Gastrocnemius medialis (tissue), 4 donors: Measurements from ENCODE around the gene CCL1.

Source experiments
- CTCF ChIP-seq, 5 experiments: fragments of 450-650 bp in 3 of 5; fragments of 200-600 bp in 2 of 5; sonication (generic) in 2 of 5; IDR thresholded peaks in 4 of 5; conservative IDR thresholded peaks in 1 of 5; 1 replicate in 4 of 5; 2 replicates in 1 of 5; pipeline ENCODE4 v1.5.1; 2016 to 2019; ENCODE audit warnings: antibody characterized with exemption in 5 of 5, mild to moderate bottlenecking in 3 of 5, moderate library complexity in 3 of 5
- POLR2A ChIP-seq, 2 donors: fragments of 450-650 bp; IDR thresholded peaks; one replicate each; pipeline ENCODE4 v1.6.1; 2017; ENCODE audit warnings: antibody characterized with exemption in 2 of 2, mild to moderate bottlenecking in 2 of 2, moderate library complexity in 2 of 2

- TF ChIP-seq CTCF (IDR thresholded peaks at IDR 0.05 in 4 of 5, conservative IDR thresholded peaks at IDR 0.05 in 1 of 5) (no peak), POLR2A (IDR thresholded peaks at IDR 0.05) (no peak)
Observed at GRCh38 chr17:34358631-34359030, 4.4 kb downstream of the CCL1 start.
